Measurements from ENCODE around the gene ERBB2. TPM values are rescaled to one million over a fixed set of nuclear protein-coding genes. Genes with fewer than 3 reads are reported as not detected.

Gene ERBB2
- total and polyA plus RNA-seq, 2 experiments from 2014 or later, result 46.2 to 196 TPM

GRCh38 chr17:39701012-39701783, 1.3 kb downstream of the ERBB2 start:
- Histone ChIP-seq H3K79me2 (replicated peaks; ENCODE audit: insufficient read depth) (peaks cover 87% of the 10 kb centered on the region), H2AFZ (no peak overlapping the region), H3F3A (replicated peaks; ENCODE audit: low read depth) (peaks cover 3% of the 10 kb centered on the region; the same call in 1 of the 2 replicates), H3K4me1 (ENCODE audit: insufficient read depth) (peaks cover 73% of the 10 kb centered on the region), H3K4me3 (peak overlapping the region; percentile 97), H4K20me1 (replicated peaks; ENCODE audit: insufficient read depth) (peaks cover 26% of the 10 kb centered on the region), H3K36me3 (ENCODE audit: insufficient read depth) (no peaks in the 10 kb centered on the region), H3K27ac (ENCODE audit: low read depth) (0 out of 2 replicates have a peak overlapping the region, but pooled peaks have one; percentile 56), H3K27me3 (ENCODE audit: insufficient read depth) (no peaks in the 10 kb centered on the region), H3K9me2 (ENCODE audit: insufficient read depth) (no peaks in the 10 kb centered on the region), H3K4me2 (peak overlapping the region; percentile 75)
- ATAC-seq (no peak), DNase-seq (ENCODE audit: low spot score) (peak; percentile 56)
- Mint-ChIP-seq H3K9me3 (no peaks in the 10 kb centered on the region), H3K36me3 (ENCODE audit: low read depth) (peaks cover 22% of the 10 kb centered on the region), H3K4me1 (peaks cover 71% of the 10 kb centered on the region), H3K27ac (peak overlapping the region; percentile 61), H3K4me3 (peak overlapping the region; percentile 97), H3K27me3 (ENCODE audit: insufficient read depth, low read depth, poor library complexity) (peaks cover 7% of the 10 kb centered on the region)
- TF ChIP-seq, protein P1, sequence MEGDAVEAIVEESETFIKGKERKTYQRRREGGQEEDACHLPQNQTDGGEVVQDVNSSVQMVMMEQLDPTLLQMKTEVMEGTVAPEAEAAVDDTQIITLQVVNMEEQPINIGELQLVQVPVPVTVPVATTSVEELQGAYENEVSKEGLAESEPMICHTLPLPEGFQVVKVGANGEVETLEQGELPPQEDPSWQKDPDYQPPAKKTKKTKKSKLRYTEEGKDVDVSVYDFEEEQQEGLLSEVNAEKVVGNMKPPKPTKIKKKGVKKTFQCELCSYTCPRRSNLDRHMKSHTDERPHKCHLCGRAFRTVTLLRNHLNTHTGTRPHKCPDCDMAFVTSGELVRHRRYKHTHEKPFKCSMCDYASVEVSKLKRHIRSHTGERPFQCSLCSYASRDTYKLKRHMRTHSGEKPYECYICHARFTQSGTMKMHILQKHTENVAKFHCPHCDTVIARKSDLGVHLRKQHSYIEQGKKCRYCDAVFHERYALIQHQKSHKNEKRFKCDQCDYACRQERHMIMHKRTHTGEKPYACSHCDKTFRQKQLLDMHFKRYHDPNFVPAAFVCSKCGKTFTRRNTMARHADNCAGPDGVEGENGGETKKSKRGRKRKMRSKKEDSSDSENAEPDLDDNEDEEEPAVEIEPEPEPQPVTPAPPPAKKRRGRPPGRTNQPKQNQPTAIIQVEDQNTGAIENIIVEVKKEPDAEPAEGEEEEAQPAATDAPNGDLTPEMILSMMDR (conservative IDR thresholded peaks at IDR 0.05; ENCODE audit: low read depth in 2 of 2), result no peak
- TF ChIP-seq ETS1 (IDR thresholded peaks at IDR 0.05) (no peak), REST (IDR thresholded peaks at IDR 0.05; ENCODE audit: unreplicated experiment) (no peak), ZNF114 (CRISPR knock-in tag; IDR thresholded peaks at IDR 0.05) (no peak), CREB1 (CRISPR knock-in tag; IDR thresholded peaks at IDR 0.05; ENCODE audit: low read depth) (no peak), EZH2phosphoT487 (IDR thresholded peaks at IDR 0.05; ENCODE audit: unreplicated experiment) (no peak), NANOG (IDR thresholded peaks at IDR 0.05; ENCODE audit: borderline replicate concordance) (no peak), JUNB (IDR thresholded peaks at IDR 0.05; ENCODE audit: unreplicated experiment) (no peak), ZNF331 (CRISPR knock-in tag; IDR thresholded peaks at IDR 0.05; ENCODE audit: low read depth) (no peak), STAT1 (IDR thresholded peaks at IDR 0.05; ENCODE audit: unreplicated experiment) (no peak), POLR2AphosphoS5 (IDR thresholded peaks at IDR 0.05; ENCODE audit: low read depth) (no peak)
- TF ChIP-seq, protein P2, sequence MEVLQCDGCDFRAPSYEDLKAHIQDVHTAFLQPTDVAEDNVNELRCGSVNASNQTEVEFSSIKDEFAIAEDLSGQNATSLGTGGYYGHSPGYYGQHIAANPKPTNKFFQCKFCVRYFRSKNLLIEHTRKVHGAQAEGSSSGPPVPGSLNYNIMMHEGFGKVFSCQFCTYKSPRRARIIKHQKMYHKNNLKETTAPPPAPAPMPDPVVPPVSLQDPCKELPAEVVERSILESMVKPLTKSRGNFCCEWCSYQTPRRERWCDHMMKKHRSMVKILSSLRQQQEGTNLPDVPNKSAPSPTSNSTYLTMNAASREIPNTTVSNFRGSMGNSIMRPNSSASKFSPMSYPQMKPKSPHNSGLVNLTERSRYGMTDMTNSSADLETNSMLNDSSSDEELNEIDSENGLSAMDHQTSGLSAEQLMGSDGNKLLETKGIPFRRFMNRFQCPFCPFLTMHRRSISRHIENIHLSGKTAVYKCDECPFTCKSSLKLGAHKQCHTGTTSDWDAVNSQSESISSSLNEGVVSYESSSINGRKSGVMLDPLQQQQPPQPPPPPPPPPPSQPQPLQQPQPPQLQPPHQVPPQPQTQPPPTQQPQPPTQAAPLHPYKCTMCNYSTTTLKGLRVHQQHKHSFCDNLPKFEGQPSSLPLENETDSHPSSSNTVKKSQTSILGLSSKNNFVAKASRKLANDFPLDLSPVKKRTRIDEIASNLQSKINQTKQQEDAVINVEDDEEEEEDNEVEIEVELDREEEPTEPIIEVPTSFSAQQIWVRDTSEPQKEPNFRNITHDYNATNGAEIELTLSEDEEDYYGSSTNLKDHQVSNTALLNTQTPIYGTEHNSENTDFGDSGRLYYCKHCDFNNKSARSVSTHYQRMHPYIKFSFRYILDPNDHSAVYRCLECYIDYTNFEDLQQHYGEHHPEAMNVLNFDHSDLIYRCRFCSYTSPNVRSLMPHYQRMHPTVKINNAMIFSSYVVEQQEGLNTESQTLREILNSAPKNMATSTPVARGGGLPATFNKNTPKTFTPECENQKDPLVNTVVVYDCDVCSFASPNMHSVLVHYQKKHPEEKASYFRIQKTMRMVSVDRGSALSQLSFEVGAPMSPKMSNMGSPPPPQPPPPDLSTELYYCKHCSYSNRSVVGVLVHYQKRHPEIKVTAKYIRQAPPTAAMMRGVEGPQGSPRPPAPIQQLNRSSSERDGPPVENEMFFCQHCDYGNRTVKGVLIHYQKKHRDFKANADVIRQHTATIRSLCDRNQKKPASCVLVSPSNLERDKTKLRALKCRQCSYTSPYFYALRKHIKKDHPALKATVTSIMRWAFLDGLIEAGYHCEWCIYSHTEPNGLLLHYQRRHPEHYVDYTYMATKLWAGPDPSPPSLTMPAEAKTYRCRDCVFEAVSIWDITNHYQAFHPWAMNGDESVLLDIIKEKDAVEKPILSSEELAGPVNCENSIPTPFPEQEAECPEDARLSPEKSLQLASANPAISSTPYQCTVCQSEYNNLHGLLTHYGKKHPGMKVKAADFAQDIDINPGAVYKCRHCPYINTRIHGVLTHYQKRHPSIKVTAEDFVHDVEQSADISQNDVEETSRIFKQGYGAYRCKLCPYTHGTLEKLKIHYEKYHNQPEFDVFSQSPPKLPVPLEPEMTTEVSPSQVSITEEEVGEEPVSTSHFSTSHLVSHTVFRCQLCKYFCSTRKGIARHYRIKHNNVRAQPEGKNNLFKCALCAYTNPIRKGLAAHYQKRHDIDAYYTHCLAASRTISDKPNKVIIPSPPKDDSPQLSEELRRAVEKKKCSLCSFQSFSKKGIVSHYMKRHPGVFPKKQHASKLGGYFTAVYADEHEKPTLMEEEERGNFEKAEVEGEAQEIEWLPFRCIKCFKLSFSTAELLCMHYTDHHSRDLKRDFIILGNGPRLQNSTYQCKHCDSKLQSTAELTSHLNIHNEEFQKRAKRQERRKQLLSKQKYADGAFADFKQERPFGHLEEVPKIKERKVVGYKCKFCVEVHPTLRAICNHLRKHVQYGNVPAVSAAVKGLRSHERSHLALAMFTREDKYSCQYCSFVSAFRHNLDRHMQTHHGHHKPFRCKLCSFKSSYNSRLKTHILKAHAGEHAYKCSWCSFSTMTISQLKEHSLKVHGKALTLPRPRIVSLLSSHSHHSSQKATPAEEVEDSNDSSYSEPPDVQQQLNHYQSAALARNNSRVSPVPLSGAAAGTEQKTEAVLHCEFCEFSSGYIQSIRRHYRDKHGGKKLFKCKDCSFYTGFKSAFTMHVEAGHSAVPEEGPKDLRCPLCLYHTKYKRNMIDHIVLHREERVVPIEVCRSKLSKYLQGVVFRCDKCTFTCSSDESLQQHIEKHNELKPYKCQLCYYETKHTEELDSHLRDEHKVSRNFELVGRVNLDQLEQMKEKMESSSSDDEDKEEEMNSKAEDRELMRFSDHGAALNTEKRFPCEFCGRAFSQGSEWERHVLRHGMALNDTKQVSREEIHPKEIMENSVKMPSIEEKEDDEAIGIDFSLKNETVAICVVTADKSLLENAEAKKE (CRISPR knock-in tag; IDR thresholded peaks at IDR 0.05), result no peak

All from GM23338 (cell line).